AG09319 (cell line): Measurements from ENCODE around the gene IL12B.
"Not testable (repeated sequence)": the region's sequence is repeated elsewhere in the genome, so short reads cannot be mapped to it uniquely, and the experiment has no call there.

Source experiments
- DNase-seq: peaks from one replicate; pipeline ENCODE4 v3.0.0-alpha.2; 2010; ENCODE audit warnings: low read depth; ENCODE audit errors: extremely low read depth
- CTCF ChIP-seq: IDR thresholded peaks from 2 replicates; pipeline ENCODE4 v1.5.1; 2011; ENCODE audit warnings: low read depth, mild to moderate bottlenecking, inconsistent platforms, low read length, moderate library complexity

The IL12B gene

GRCh38 chr5:159274676-159275075 lies 55.6 kb downstream of the IL12B start:
- TF ChIP-seq CTCF = no peak
- DNase-seq = no peak

GRCh38 chr5:159273923-159274322 lies 56.4 kb downstream of the IL12B start:
- TF ChIP-seq CTCF = no peak
- no peak for DNase-seq

- no peak for TF ChIP-seq CTCF
- no peak for DNase-seq
These were observed 60.6 kb downstream of the IL12B start for GRCh38 chr5:159269723-159270122.

GRCh38 chr5:159266764-159267163 lies 63.5 kb downstream of the IL12B start:
- not testable (repeated sequence) for DNase-seq
